Measurements from ENCODE around the gene STARD13.

GRCh38 chr13:33178209-33178840 is 107.2 kb downstream of the STARD13 start:
- TF ChIP-seq, protein P1, sequence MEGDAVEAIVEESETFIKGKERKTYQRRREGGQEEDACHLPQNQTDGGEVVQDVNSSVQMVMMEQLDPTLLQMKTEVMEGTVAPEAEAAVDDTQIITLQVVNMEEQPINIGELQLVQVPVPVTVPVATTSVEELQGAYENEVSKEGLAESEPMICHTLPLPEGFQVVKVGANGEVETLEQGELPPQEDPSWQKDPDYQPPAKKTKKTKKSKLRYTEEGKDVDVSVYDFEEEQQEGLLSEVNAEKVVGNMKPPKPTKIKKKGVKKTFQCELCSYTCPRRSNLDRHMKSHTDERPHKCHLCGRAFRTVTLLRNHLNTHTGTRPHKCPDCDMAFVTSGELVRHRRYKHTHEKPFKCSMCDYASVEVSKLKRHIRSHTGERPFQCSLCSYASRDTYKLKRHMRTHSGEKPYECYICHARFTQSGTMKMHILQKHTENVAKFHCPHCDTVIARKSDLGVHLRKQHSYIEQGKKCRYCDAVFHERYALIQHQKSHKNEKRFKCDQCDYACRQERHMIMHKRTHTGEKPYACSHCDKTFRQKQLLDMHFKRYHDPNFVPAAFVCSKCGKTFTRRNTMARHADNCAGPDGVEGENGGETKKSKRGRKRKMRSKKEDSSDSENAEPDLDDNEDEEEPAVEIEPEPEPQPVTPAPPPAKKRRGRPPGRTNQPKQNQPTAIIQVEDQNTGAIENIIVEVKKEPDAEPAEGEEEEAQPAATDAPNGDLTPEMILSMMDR (conservative IDR thresholded peaks at IDR 0.05; ENCODE audit: low read length), result no peak
- TF ChIP-seq EZH2phosphoT487 (IDR thresholded peaks at IDR 0.05; ENCODE audit: borderline replicate concordance, low read depth, low read length), result no peak

Data from OCI-LY7 (cell line).